Right lobe of liver (tissue), 6 donors: Measurements from ENCODE around the gene SHMT1. TPM values are rescaled to one million over a fixed set of nuclear protein-coding genes. Genes with fewer than 3 reads are reported as not detected.
A peak's percentile ranks its signal among the peaks of the same experiment; 100 is the strongest.
"Not testable (repeated sequence)": the region's sequence is repeated elsewhere in the genome, so short reads cannot be mapped to it uniquely, and the experiment has no call there.

ENCODE experiments used
- ATAC-seq, 4 donors: fragments of 200-7000 bp; cut with Tn5 transposase; one replicate each; pipeline ENCODE4 v1.9.1; 2020; ENCODE audit warnings: mild to moderate bottlenecking in 4 of 4, moderate library complexity in 4 of 4
- DNase-seq, 3 donors: peaks; one replicate each; pipeline ENCODE4 v3.0.0-alpha.2; 2020
- H3K27ac ChIP-seq, 3 donors: fragments of 200-600 bp; one replicate each; pipeline ENCODE4 v1.8.0; 2022
- H3K27me3 ChIP-seq, 2 donors: fragments of 200-600 bp; one replicate each; pipeline ENCODE4 v1.8.0; 2022
- H3K36me3 ChIP-seq, 4 donors: fragments of 200-600 bp; sonication (generic) in 1 of 4; one replicate each; pipeline versions ENCODE4 v1.5.1 to v1.8.0; 2017 to 2022; ENCODE audit warnings: control low read depth in 1 of 4
- H3K4me1 ChIP-seq, 4 donors: fragments of 200-600 bp; sonication (generic) in 1 of 4; one replicate each; pipeline versions ENCODE4 v1.5.1 to v1.8.0; 2017 to 2022; ENCODE audit warnings: control low read depth in 1 of 4
- H3K4me3 ChIP-seq, 3 donors: fragments of 200-600 bp; one replicate each; pipeline ENCODE4 v1.8.0; 2022
- H3K9me3 ChIP-seq, 4 donors: fragments of 200-600 bp; sonication (generic) in 1 of 4; one replicate each; pipeline versions ENCODE4 v1.5.1 to v1.8.0; 2017 to 2022; ENCODE audit warnings: control low read depth in 1 of 4
- CTCF ChIP-seq, 4 donors: fragments of 200-600 bp in 3 of 4; fragments of 450-650 bp in 1 of 4; IDR thresholded peaks; one replicate each; pipeline versions ENCODE4 v1.5.1 to v1.8.0; 2016 to 2022; ENCODE audit warnings: antibody characterized with exemption in 4 of 4, mild to moderate bottlenecking in 2 of 4
- POLR2A ChIP-seq: fragments of 450-650 bp; IDR thresholded peaks from one replicate; pipeline ENCODE4 v1.6.1; 2017; ENCODE audit warnings: antibody characterized with exemption, mild to moderate bottlenecking
- WGBS: methylation state at CpG from one replicate; pipeline ENCODE4 v1.1.6; 2018; ENCODE audit warnings: low coverage, low lambda C conversion rate; ENCODE audit not compliant: insufficient coverage; ENCODE audit errors: missing lambda C conversion rate; 5-methylcytosine and 5-hydroxymethylcytosine counted together
- intact Hi-C, 2 donors: fragments of 100-400 bp; cut with DNase I; formaldehyde crosslinking; loops; one replicate each; pipeline versions ENCODE4 v1.11.2 to v1.14.1; 2022
- total RNA-seq, 6 experiments: library from RNA; depleted of rRNA in 2 of 6; stranded (reverse); fragments of >200 nt in 2 of 6; fragmentation: NEBNext Ultra II Directional in 3 of 6; extraction: Animal tissue kit (Norgen Biotek cat#: 25700) in 3 of 6; gene quantifications; one replicate each; pipeline versions ENCODE4 v1.1.0 to v1.2.4, GENCODE V29; 2016 to 2023
- donor health status: DM: no; HTN: yes; CAD: no.
- donor health status: DM: no; HTN: no; CAD: no.
- donor health status: DM: no; HTN: no; CAD: no.
- donor health status: DM: no; HTN: yes; CAD: no.
- donor health status: DM: no; HTN: yes; CAD: no.

The SHMT1 gene
- total RNA-seq, 6 experiments from 2014 or later, result 208 to 457 (median 284) TPM

GRCh38 chr17:18381158-18381952 is 18.0 kb upstream of the SHMT1 start:
- H3K4me1 ChIP-seq, result peaks cover 0 to 16% (median 3%) of the 10 kb centered on the region in 4 donors
- H3K36me3 ChIP-seq, result no peaks in the 10 kb centered on the region
- DNase-seq, result peak in 2 of 3 donors; percentile 52 to 54
- no peak overlapping the region for H3K27ac ChIP-seq
- TF ChIP-seq POLR2A (no peak), CTCF (IDR thresholded peaks at IDR 0.05) (no peak)
- no peak for ATAC-seq
- intact Hi-C loops, result no loop called here
- H3K9me3 ChIP-seq, result no peaks in the 10 kb centered on the region
- no peak overlapping the region for H3K4me3 ChIP-seq
- WGBS, result 50% methylated on average over 4 of the region's 23 CpGs
- H3K27me3 ChIP-seq, result no peaks in the 10 kb centered on the region

GRCh38 chr17:18380471-18381157 is 17.3 kb upstream of the SHMT1 start:
- H3K27me3 ChIP-seq, result no peaks in the 10 kb centered on the region
- H3K4me3 ChIP-seq, result no peak overlapping the region
- intact Hi-C loops, result no loop called here
- H3K9me3 ChIP-seq, result no peaks in the 10 kb centered on the region
- DNase-seq (peak in 1 of 3 donors; percentile 43), ATAC-seq (no peak)
- WGBS, result no CpG with 5 or more reads among the region's 15 CpGs
- no peaks in the 10 kb centered on the region for H3K36me3 ChIP-seq
- H3K27ac ChIP-seq, result no peak overlapping the region
- peaks cover 0 to 16% (median 3%) of the 10 kb centered on the region in 4 donors for H3K4me1 ChIP-seq
- TF ChIP-seq POLR2A (no peak), CTCF (IDR thresholded peaks at IDR 0.05) (no peak)

- no peaks in the 10 kb centered on the region for H3K36me3 ChIP-seq
- intact Hi-C loops, result no loop called here
- no peak overlapping the region for H3K4me3 ChIP-seq
- peaks cover 0 to 16% (median 3%) of the 10 kb centered on the region in 4 donors for H3K4me1 ChIP-seq
- WGBS, result 82% methylated on average over 5 of the region's 16 CpGs
- no peaks in the 10 kb centered on the region for H3K27me3 ChIP-seq
- DNase-seq (peak in 1 of 3 donors; percentile 40), ATAC-seq (no peak)
- TF ChIP-seq CTCF (IDR thresholded peaks at IDR 0.05) (no peak), POLR2A (no peak)
- no peak overlapping the region for H3K27ac ChIP-seq
- H3K9me3 ChIP-seq, result no peaks in the 10 kb centered on the region
These were observed 16.1 kb upstream of the SHMT1 start for GRCh38 chr17:18379246-18380146.

GRCh38 chr17:18378614-18379013 is 15.3 kb upstream of the SHMT1 start:
- peak in 1 of 3 donors; percentile 10 for DNase-seq
- H3K27me3 ChIP-seq, H3K36me3 ChIP-seq, H3K4me3 ChIP-seq, ATAC-seq, intact Hi-C loops, H3K9me3 ChIP-seq: not testable (repeated sequence)
- WGBS, result 68% methylated on average over 5 of the region's 5 CpGs
- Histone ChIP-seq H3K27ac (peak overlapping the region in 1 of 3 donors; percentile 92), H3K4me1 (peaks cover 0 to 16% (median 3%) of the 10 kb centered on the region in 4 donors)
